COLO668 (cell line): ENCODE measurements around the gene UGT3A2.
"Not testable (repeated sequence)": the region's sequence is repeated elsewhere in the genome, so short reads cannot be mapped to it uniquely, and the experiment has no call there.

Experiments
- DNase-seq: peaks from one replicate; lab custom pipeline; 2025; ENCODE audit not compliant: unreplicated experiment; lab: John Stamatoyannopoulos, UW

The UGT3A2 gene

GRCh38 chr5:36055984-36056383 lies 10.7 kb downstream of the UGT3A2 start:
- DNase-seq = no peak

DNA sequence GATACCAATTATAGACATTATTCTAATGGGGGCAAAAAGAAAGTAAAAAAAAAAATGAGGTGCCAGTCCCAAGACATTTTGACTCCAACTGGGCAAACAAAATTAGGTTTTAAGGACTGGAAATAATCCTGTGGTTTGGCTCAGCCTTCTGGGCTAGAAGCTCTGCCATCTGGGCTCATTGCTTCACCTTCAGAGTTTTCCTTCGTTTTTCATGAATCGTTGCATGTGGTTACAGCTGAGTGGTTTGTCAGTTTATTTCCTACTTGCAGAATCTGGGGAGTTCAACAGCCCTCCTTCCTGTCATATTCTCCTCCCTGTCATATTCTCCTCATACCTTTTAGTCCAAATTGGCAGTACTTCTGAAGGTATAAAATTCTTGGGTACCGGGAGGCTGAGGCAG lies 12.0 kb downstream of the UGT3A2 start:
- DNase-seq = no peak

- DNase-seq = no peak
Measured at GRCh38 chr5:36052538-36052937, 14.1 kb downstream of the UGT3A2 start.

DNA sequence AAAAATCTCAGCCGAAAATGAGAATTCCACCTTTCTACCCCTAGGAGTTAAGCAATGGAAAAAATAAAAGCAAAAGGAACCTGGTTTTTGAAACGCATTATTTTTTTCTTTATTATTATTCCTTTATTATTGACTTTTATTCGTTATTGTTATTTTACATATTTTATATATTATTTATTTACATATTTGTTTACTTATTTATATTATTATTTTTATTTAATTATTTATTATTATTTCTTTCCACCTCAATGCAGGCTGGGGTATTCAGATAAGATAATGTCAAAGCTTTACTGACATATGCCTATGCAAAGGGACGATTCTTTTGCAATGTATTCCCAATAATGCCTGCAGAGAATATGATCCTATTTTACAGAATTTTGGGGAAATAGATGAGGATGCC lies 16.7 kb downstream of the UGT3A2 start:
- DNase-seq = no peak

GRCh38 chr5:36047384-36048160 lies 19.1 kb downstream of the UGT3A2 start:
- no peak for DNase-seq

GRCh38 chr5:36045895-36046294 lies 20.8 kb downstream of the UGT3A2 start:
- no peak for DNase-seq

- no peak for DNase-seq
Measured at GRCh38 chr5:36041537-36041845, 25.2 kb downstream of the UGT3A2 start.

- DNase-seq = peak; percentile 84
Measured at GRCh38 chr5:36040651-36041536, 25.8 kb downstream of the UGT3A2 start.

- no peak for DNase-seq
Measured at GRCh38 chr5:36035696-36036095, 31.0 kb downstream of the UGT3A2 start.

DNA sequence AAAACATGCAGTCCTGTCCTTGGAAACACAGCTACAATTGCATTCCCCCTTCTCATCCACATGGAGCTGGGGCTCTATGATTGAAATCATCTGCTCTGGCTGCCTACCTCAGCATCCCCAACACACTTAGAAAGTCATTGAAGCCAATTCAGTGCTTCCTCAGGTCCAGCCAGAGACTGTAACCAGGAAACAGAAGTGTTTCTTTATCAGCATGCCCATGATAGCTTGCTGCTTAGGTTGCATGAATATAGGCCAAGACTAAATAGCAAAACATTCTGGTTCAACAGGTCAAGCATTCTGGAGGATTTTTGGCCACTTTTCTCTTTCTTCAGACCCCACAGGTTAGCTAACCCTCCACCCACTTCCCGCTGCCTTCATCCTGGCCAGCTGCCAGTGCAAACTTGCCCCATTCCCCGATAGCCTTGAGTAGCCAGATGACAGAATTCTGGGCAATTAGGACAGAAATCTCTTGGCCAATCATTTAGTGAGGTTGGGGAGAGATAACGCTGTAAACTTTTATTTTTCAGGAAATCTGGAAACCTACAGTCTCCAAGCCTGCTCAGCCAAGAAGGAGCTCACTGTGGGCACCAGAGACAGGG lies 32.0 kb downstream of the UGT3A2 start:
- not testable (repeated sequence) for DNase-seq

GRCh38 chr5:36033486-36033885 lies 33.2 kb downstream of the UGT3A2 start:
- DNase-seq = no peak

- no peak for DNase-seq
Measured at GRCh38 chr5:36033047-36033446, 33.6 kb downstream of the UGT3A2 start.

- DNase-seq = no peak
Measured at GRCh38 chr5:36031223-36031622, 35.5 kb downstream of the UGT3A2 start.

DNA sequence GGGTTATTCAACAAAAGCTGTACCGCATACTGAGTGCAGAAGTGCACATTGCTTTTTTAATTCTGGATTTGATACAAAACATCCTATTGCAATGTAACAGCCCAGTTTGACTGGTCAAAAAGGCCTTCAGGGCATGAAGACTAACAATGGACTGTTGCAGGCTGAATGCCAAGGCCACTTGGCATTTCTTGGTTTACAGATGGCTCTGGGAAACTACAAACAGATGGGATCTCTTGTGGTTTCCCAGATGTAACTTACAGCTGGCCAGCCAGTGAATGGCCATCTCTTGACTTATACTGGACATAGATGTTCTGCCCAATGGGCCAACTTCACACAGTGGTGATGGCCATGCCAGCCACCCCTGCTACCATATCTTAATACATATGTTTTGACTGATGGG lies 36.8 kb downstream of the UGT3A2 start:
- no peak for DNase-seq

GRCh38 chr5:36028816-36029465 lies 37.7 kb downstream of the UGT3A2 start:
- DNase-seq = no peak

GRCh38 chr5:36027711-36028110 lies 39.0 kb downstream of the UGT3A2 start:
- no peak for DNase-seq

- DNase-seq = no peak
Measured at GRCh38 chr5:36026706-36027465, 39.8 kb downstream of the UGT3A2 start.

DNA sequence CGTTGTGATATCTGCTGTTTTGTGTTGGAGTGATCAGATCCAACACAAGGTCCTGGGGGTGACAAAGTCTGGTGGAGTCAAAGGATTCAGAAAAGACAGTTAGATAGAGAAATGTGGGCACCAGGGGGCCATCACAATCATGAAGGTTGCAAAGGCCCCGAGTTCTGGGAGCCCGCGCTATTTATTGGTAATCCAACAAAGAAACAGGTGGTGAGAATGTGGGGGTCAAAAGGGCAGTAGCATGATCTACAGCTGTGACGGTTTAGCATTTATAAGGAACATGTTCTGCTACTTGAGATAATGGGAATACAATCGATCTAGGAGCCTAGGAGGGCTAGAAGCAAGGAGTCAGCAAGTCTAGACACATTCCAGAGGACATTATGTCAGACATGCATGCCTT lies 44.4 kb downstream of the UGT3A2 start:
- DNase-seq = not testable (repeated sequence)

DNA sequence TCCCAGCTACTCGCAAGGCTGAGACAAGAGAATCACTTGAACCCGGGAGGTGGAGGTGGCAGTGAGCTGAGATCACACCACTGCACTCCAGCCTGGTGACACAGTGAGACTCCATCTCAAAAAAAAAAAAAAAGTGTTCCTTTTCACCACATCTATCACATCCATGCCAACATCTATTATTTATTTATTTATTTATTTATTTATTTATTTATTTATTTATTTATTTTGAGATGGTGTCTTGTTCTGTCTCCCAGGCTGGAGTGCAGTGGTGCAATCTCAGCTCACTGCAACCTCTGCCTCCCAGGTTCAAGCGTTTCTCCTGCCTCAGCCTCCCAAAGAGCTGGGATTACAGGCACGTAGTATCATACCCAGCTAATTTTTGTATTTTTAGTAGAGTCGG lies 47.1 kb downstream of the UGT3A2 start:
- DNase-seq = not testable (repeated sequence)

- DNase-seq = no peak
Measured at GRCh38 chr5:36017622-36018021, 49.1 kb downstream of the UGT3A2 start.

GRCh38 chr5:36017004-36017403 lies 49.7 kb downstream of the UGT3A2 start:
- no peak for DNase-seq
